ENCODE data around the gene RIPK1. TPM values are rescaled to one million over a fixed set of nuclear protein-coding genes. Genes with fewer than 3 reads are reported as not detected.

Gene RIPK1
- total and polyA plus RNA-seq, 4 donors: 12.1 to 24.1 (median 19.7) TPM

GRCh38 chr6:3090013-3090412 is 21.7 kb downstream of the RIPK1 start:
- peaks cover 0 to 8% (median 0%) of the 10 kb centered on the region in 5 donors for H3K4me1 ChIP-seq (ENCODE audit: control insufficient read depth in 5 of 5, insufficient read depth in 5 of 5, low read length in 5 of 5)
- H3K27ac ChIP-seq (ENCODE audit: low read depth in 1 of 2, low read length in 1 of 2): no peak overlapping the region
- TF ChIP-seq CTCF (IDR thresholded peaks at IDR 0.05; ENCODE audit: control extremely low read depth, extremely low read depth): no peak
- DNase-seq (no peak), ATAC-seq (ENCODE audit: insufficient read depth, low FRiP score) (no peak)
- H3K36me3 ChIP-seq (ENCODE audit: control insufficient read depth in 4 of 4, insufficient read depth in 4 of 4, low read length in 4 of 4): peaks cover 9 to 21% (median 14%) of the 10 kb centered on the region in 4 donors
- WGBS, 2 donors: 90 to 96% methylated on average over 4 of the region's 4 CpGs
- no peaks in the 10 kb centered on the region for H3K27me3 ChIP-seq (ENCODE audit: control insufficient read depth in 3 of 3, insufficient read depth in 3 of 3, low read length in 2 of 3)
- H3K9me3 ChIP-seq (ENCODE audit: control insufficient read depth in 4 of 4, insufficient read depth in 3 of 4, low read length in 3 of 4): no peaks in the 10 kb centered on the region
- H3K4me3 ChIP-seq: no peak overlapping the region
- H3K9ac ChIP-seq (ENCODE audit: insufficient read depth in 1 of 2, low read length in 2 of 2): no peak overlapping the region

DNA sequence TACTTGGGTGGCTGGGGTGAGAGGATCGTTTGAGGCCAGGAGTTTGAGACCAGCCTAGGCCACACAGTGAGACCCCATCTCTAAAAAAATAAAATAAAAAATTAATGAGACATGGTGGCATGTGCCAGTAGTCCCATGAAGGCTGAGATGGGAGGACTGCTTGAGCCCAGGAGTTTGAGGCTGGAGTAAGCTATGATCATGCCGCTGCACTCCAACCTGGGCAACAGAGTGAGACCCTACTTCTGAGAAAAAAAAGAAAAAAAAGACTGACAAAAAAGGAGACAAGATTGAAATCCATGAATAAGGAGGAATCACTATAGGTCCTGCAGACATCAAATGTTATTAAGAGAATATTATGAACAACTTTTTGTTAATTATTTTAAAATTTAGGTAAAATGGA is 26.5 kb downstream of the RIPK1 start:
- 96 to 98% methylated on average over 2 of the region's 2 CpGs for WGBS, 2 donors
- no peak overlapping the region for H3K4me3 ChIP-seq
- H3K9me3 ChIP-seq (ENCODE audit: control insufficient read depth in 4 of 4, insufficient read depth in 3 of 4, low read length in 3 of 4): no peaks in the 10 kb centered on the region
- H3K4me1 ChIP-seq (ENCODE audit: control insufficient read depth in 5 of 5, insufficient read depth in 5 of 5, low read length in 5 of 5): no peaks in the 10 kb centered on the region
- no peak overlapping the region for H3K9ac ChIP-seq (ENCODE audit: insufficient read depth in 1 of 2, low read length in 2 of 2)
- DNase-seq: no peak
- no peak for ATAC-seq (ENCODE audit: insufficient read depth, low FRiP score)
- H3K27me3 ChIP-seq (ENCODE audit: control insufficient read depth in 3 of 3, insufficient read depth in 3 of 3, low read length in 2 of 3): no peaks in the 10 kb centered on the region
- peaks cover 7 to 21% (median 14%) of the 10 kb centered on the region in 4 donors for H3K36me3 ChIP-seq (ENCODE audit: control insufficient read depth in 4 of 4, insufficient read depth in 4 of 4, low read length in 4 of 4)
- no peak for TF ChIP-seq CTCF (IDR thresholded peaks at IDR 0.05; ENCODE audit: control extremely low read depth, extremely low read depth)
- no peak overlapping the region for H3K27ac ChIP-seq (ENCODE audit: low read depth in 1 of 2, low read length in 1 of 2)

GRCh38 chr6:3102875-3103274 is 34.6 kb downstream of the RIPK1 start:
- Histone ChIP-seq H3K4me3 (no peak overlapping the region), H3K4me1 (ENCODE audit: control insufficient read depth in 5 of 5, insufficient read depth in 5 of 5, low read length in 5 of 5) (no peaks in the 10 kb centered on the region), H3K27me3 (ENCODE audit: control insufficient read depth in 3 of 3, insufficient read depth in 3 of 3, low read length in 2 of 3) (no peaks in the 10 kb centered on the region), H3K9ac (ENCODE audit: insufficient read depth in 1 of 2, low read length in 2 of 2) (no peak overlapping the region), H3K27ac (ENCODE audit: low read depth in 1 of 2, low read length in 1 of 2) (no peak overlapping the region), H3K9me3 (ENCODE audit: control insufficient read depth in 4 of 4, insufficient read depth in 3 of 4, low read length in 3 of 4) (no peaks in the 10 kb centered on the region), H3K36me3 (ENCODE audit: control insufficient read depth in 4 of 4, insufficient read depth in 4 of 4, low read length in 4 of 4) (peaks cover 11 to 40% (median 28%) of the 10 kb centered on the region in 4 donors)
- 97 to 98% methylated on average over 3 of the region's 3 CpGs for WGBS, 2 donors
- no peak for TF ChIP-seq CTCF (IDR thresholded peaks at IDR 0.05; ENCODE audit: control extremely low read depth, extremely low read depth)
- DNase-seq (no peak), ATAC-seq (ENCODE audit: insufficient read depth, low FRiP score) (no peak)

DNA sequence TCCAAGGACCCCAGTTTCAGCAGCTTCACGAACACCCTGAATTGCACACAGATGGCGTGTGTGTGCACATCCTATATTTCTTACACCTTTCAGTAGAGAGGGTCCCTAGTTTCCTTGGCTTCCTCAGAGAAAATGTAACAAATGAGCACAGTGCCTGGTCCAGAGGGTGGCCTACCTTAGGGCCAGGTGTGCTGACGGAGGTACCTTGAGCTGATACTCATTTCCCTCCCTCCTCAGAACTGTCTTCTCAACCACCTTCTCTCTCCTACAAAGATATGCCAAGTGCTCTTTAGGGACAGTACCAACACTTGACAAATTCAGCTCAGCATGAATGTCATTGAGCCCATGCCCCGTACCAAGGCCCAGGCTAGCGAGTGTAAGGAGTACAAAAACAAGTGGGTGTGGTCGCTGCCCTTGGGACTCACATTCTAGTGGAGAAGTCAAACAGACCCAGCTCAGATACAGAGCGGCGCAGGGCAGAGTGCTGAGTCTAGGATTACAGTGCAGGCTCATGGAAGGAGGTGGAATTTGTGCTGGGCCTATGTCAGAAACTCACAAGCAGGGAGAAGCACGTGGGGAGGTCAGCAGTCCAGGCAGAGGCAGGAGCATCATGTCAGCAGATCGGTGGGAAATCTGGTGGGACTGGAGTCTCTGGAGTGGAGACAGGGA is 40.6 kb downstream of the RIPK1 start:
- DNase-seq: no peak
- no peak for ATAC-seq (ENCODE audit: insufficient read depth, low FRiP score)
- Histone ChIP-seq H3K4me3 (no peak overlapping the region), H3K36me3 (ENCODE audit: control insufficient read depth in 4 of 4, insufficient read depth in 4 of 4, low read length in 4 of 4) (peaks cover 13 to 54% (median 40%) of the 10 kb centered on the region in 4 donors), H3K27ac (ENCODE audit: low read depth in 1 of 2, low read length in 1 of 2) (no peak overlapping the region), H3K4me1 (ENCODE audit: control insufficient read depth in 5 of 5, insufficient read depth in 5 of 5, low read length in 5 of 5) (no peaks in the 10 kb centered on the region), H3K9me3 (ENCODE audit: control insufficient read depth in 4 of 4, insufficient read depth in 3 of 4, low read length in 3 of 4) (no peaks in the 10 kb centered on the region), H3K27me3 (ENCODE audit: control insufficient read depth in 3 of 3, insufficient read depth in 3 of 3, low read length in 2 of 3) (no peaks in the 10 kb centered on the region), H3K9ac (ENCODE audit: insufficient read depth in 1 of 2, low read length in 2 of 2) (no peak overlapping the region)
- no peak for TF ChIP-seq CTCF (IDR thresholded peaks at IDR 0.05; ENCODE audit: control extremely low read depth, extremely low read depth)
- 83 to 96% methylated on average over 10 of the region's 10 CpGs for WGBS, 2 donors

Data from lung (tissue), 12 donors.